ENCODE results near the gene SMYD3. TPM values are rescaled to one million over a fixed set of nuclear protein-coding genes. Genes with fewer than 3 reads are reported as not detected.

The SMYD3 gene
- total RNA-seq, 1 donor, result 31.2 TPM

GRCh38 chr1:246317332-246318035 is 189.6 kb downstream of the SMYD3 start:
- DNase-seq (ENCODE audit: low read depth in 2 of 3, low spot score in 2 of 3), result no peak

- no peak for DNase-seq (ENCODE audit: low read depth in 2 of 3, low spot score in 2 of 3)
Measured at GRCh38 chr1:246311461-246311860, 195.6 kb downstream of the SMYD3 start.

- DNase-seq (ENCODE audit: low read depth in 2 of 3, low spot score in 2 of 3), result peak in 2 of 3 donors; percentile 5 to 40
Measured at GRCh38 chr1:246309247-246309884, 197.7 kb downstream of the SMYD3 start.

- DNase-seq (ENCODE audit: low read depth in 2 of 3, low spot score in 2 of 3), result no peak
Measured at GRCh38 chr1:246308533-246309075, 198.5 kb downstream of the SMYD3 start.

- no peak for DNase-seq (ENCODE audit: low read depth in 2 of 3, low spot score in 2 of 3)
Measured at GRCh38 chr1:246306415-246307037, 200.6 kb downstream of the SMYD3 start.

- no peak for DNase-seq (ENCODE audit: low read depth in 2 of 3, low spot score in 2 of 3)
Measured at GRCh38 chr1:246304484-246305259, 202.4 kb downstream of the SMYD3 start.

GRCh38 chr1:246302711-246303317 is 204.3 kb downstream of the SMYD3 start:
- DNase-seq (ENCODE audit: low read depth in 2 of 3, low spot score in 2 of 3), result no peak

- no peak for DNase-seq (ENCODE audit: low read depth in 2 of 3, low spot score in 2 of 3)
Measured at GRCh38 chr1:246302251-246302625, 204.8 kb downstream of the SMYD3 start.

GRCh38 chr1:246301553-246302250 is 205.4 kb downstream of the SMYD3 start:
- DNase-seq (ENCODE audit: low read depth in 2 of 3, low spot score in 2 of 3), result no peak

GRCh38 chr1:246300626-246301549 is 206.2 kb downstream of the SMYD3 start:
- no peak for DNase-seq (ENCODE audit: low read depth in 2 of 3, low spot score in 2 of 3)

- DNase-seq (ENCODE audit: low read depth in 2 of 3, low spot score in 2 of 3), result no peak
Measured at GRCh38 chr1:246297279-246298265, 209.5 kb downstream of the SMYD3 start.

GRCh38 chr1:246295968-246296367 is 211.1 kb downstream of the SMYD3 start:
- DNase-seq (ENCODE audit: low read depth in 2 of 3, low spot score in 2 of 3), result peak in 1 of 3 donors; percentile 32

- no peak for DNase-seq (ENCODE audit: low read depth in 2 of 3, low spot score in 2 of 3)
Measured at GRCh38 chr1:246295340-246295739, 211.7 kb downstream of the SMYD3 start.

GRCh38 chr1:246294263-246294662 is 212.8 kb downstream of the SMYD3 start:
- DNase-seq (ENCODE audit: low read depth in 2 of 3, low spot score in 2 of 3), result no peak

GRCh38 chr1:246293366-246294121 is 213.5 kb downstream of the SMYD3 start:
- DNase-seq (ENCODE audit: low read depth in 2 of 3, low spot score in 2 of 3), result no peak

- DNase-seq (ENCODE audit: low read depth in 2 of 3, low spot score in 2 of 3), result no peak
Measured at GRCh38 chr1:246292571-246292970, 214.5 kb downstream of the SMYD3 start.

GRCh38 chr1:246291127-246291526 is 216.0 kb downstream of the SMYD3 start:
- no peak for DNase-seq (ENCODE audit: low read depth in 2 of 3, low spot score in 2 of 3)
